ENCODE measurements around the gene SLC38A1.

DNA sequence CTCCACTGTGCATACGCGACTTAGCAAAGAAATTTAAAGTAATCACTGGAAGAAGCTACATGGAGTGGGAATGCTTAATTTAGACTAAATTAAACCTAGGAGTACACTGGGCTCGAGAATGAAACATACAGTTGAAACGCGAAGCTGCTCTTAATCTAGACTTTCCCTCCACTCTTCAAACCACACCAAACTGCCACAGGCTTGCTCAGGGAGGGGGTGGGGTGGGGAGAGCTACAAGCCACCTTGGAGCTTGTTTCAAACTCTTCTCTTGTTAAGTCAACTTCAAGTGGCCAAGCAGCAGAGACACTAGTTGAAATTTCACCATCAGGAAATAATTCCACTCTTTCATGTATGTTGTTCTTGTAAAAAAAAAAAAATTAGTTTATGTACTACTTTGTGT, 69.9 kb downstream of the SLC38A1 start:
- TF ChIP-seq, protein P1, sequence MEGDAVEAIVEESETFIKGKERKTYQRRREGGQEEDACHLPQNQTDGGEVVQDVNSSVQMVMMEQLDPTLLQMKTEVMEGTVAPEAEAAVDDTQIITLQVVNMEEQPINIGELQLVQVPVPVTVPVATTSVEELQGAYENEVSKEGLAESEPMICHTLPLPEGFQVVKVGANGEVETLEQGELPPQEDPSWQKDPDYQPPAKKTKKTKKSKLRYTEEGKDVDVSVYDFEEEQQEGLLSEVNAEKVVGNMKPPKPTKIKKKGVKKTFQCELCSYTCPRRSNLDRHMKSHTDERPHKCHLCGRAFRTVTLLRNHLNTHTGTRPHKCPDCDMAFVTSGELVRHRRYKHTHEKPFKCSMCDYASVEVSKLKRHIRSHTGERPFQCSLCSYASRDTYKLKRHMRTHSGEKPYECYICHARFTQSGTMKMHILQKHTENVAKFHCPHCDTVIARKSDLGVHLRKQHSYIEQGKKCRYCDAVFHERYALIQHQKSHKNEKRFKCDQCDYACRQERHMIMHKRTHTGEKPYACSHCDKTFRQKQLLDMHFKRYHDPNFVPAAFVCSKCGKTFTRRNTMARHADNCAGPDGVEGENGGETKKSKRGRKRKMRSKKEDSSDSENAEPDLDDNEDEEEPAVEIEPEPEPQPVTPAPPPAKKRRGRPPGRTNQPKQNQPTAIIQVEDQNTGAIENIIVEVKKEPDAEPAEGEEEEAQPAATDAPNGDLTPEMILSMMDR (IDR thresholded peaks at IDR 0.05), result no peak
- TF ChIP-seq YY1 (IDR thresholded peaks at IDR 0.05; ENCODE audit: low read depth), result no peak
- no peak for TF ChIP-seq FOXJ3 (CRISPR knock-in tag; IDR thresholded peaks at IDR 0.05)
- TF ChIP-seq EP300 (IDR thresholded peaks at IDR 0.05; ENCODE audit: borderline replicate concordance in 1 of 2, low read depth in 1 of 2, low read length in 1 of 2), result no peak
- TF ChIP-seq MEF2A (IDR thresholded peaks at IDR 0.05; ENCODE audit: borderline replicate concordance, low read depth), result no peak
- TF ChIP-seq, protein P2, sequence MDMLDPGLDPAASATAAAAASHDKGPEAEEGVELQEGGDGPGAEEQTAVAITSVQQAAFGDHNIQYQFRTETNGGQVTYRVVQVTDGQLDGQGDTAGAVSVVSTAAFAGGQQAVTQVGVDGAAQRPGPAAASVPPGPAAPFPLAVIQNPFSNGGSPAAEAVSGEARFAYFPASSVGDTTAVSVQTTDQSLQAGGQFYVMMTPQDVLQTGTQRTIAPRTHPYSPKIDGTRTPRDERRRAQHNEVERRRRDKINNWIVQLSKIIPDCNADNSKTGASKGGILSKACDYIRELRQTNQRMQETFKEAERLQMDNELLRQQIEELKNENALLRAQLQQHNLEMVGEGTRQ (IDR thresholded peaks at IDR 0.05; ENCODE audit: borderline replicate concordance, low read depth, low read length), result no peak

Data from SK-N-SH (cell line).